ENCODE measurements around the gene MKKS. TPM values are rescaled to one million over a fixed set of nuclear protein-coding genes. Genes with fewer than 3 reads are reported as not detected.

Gene MKKS
- total and polyA plus RNA-seq, 2 of the 13 experiments (the other 11 are each of a cell fraction or from before 2014, with no cell fraction given): 26.7 to 34.5 TPM

DNA sequence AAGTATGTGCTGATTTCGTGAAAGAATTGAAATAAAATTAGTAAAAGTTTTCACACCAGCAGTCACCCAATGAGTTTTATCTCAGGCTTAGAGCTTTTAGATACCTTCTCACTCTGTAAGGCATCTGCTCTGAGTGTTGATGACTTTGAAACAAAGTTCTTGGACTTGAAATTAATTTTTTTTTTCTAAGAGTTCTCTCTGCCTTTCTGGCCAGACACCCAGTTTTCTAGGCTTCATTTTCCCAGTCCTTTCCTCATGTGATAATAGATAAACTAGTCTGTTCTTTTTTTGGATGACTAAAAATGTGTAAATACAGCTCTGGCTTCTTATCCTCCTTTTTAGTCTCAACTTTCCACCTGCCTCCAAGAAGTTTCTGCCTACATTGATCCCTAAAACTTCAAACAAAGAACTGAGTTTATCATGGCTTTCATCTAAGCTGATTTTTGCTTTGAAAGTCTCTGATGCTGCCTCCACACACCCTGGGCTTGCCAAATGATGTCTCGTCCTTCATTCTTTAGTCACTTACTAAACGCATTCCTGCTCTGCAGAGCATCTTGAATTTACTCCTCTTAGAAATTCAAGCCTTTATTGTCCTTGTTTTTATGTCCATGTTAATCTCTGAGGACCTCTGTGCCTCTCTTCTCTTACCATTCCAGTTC is 33.8 kb upstream of the MKKS start:
- POLR2A ChIA-PET: interaction anchor here (1.9 kb wide), 1 partner anchor 33 kb away, joined by 9 read pairs; the partner anchor contains the start of genes MKKS and SLX4IP
- intact Hi-C loops (cut with micrococcal nuclease; ENCODE audit: unreplicated experiment) (loop anchor here (5.0 to 10.0 kb wide), 4 partner anchors 197 to 1074 kb away; no protein-coding TSS in a partner anchor), in situ Hi-C loops (cut with HindIII; ENCODE audit: extremely low pct_ligation_motif_present, low pct_unique_long_range_greater_than_20kb) (loop anchor here (5.0 kb wide), 1 partner anchor 69 kb away; no protein-coding TSS in a partner anchor)
- no peak for DNase-seq (ENCODE audit: low spot score)
- no TSS peak for BruUV-seq (replicated peaks)
- H2AFZ ChIP-seq (ENCODE audit: low read length): no peak overlapping the region
- no peak for ATAC-seq
- FAIRE-seq: no peak
- CTCF ChIA-PET (ENCODE audit: low intra/inter-chr PET ratio, low total read pairs): no interaction called here
- H3K4me1 ChIP-seq (ENCODE audit: insufficient read depth, low read length): peaks cover 42% of the 10 kb centered on the region
- H3K4me2 ChIP-seq (ENCODE audit: low read depth, low read length): no peak overlapping the region
- H3K9me3 ChIP-seq (ENCODE audit: low read length): peaks cover 11% of the 10 kb centered on the region
- H4K20me1 ChIP-seq (ENCODE audit: insufficient read depth, low read length): no peaks in the 10 kb centered on the region
- no peak overlapping the region for H3K27ac ChIP-seq (ENCODE audit: extremely low read length, insufficient read depth, low read length)
- WGBS (ENCODE audit: low lambda C conversion rate): 73% methylated on average over 3 of the region's 3 CpGs
- H3K9ac ChIP-seq (ENCODE audit: insufficient read depth, low read depth, low read length): no peak overlapping the region
- H3K79me2 ChIP-seq (ENCODE audit: insufficient read depth, low read length): peaks cover 3% of the 10 kb centered on the region
- no peaks in the 10 kb centered on the region for H3K27me3 ChIP-seq (ENCODE audit: control insufficient read depth in 1 of 2, insufficient read depth in 2 of 2, low read length in 2 of 2)
- H3K4me3 ChIP-seq (replicated peaks in 1 of 3; ENCODE audit: insufficient read depth in 1 of 3, low read depth in 2 of 3, low read length in 3 of 3): no peak overlapping the region
- no peaks in the 10 kb centered on the region; a peak in 1 of 5 replicates for H3K36me3 ChIP-seq (replicated peaks in 1 of 2; ENCODE audit: control insufficient read depth in 1 of 2, insufficient read depth in 2 of 2, low read length in 2 of 2)
- TF ChIP-seq ZNF205 (CRISPR knock-in tag; IDR thresholded peaks at IDR 0.05) (no peak), SNAPC2 (CRISPR knock-in tag; IDR thresholded peaks at IDR 0.05) (no peak), ZNF496 (CRISPR knock-in tag; IDR thresholded peaks at IDR 0.05; ENCODE audit: insufficient replicate concordance) (no peak), ZNF749 (CRISPR knock-in tag; IDR thresholded peaks at IDR 0.05; ENCODE audit: borderline replicate concordance) (no peak), RBAK (CRISPR knock-in tag; IDR thresholded peaks at IDR 0.05) (no peak), ARNT (IDR thresholded peaks at IDR 0.05) (no peak), POLR2AphosphoS2 (IDR thresholded peaks at IDR 0.05; ENCODE audit: low read depth, low read length) (no peak), ZNF616 (CRISPR knock-in tag; IDR thresholded peaks at IDR 0.05; ENCODE audit: low read depth) (no peak), SALL2 (CRISPR knock-in tag; IDR thresholded peaks at IDR 0.05) (no peak), ZNF260 (CRISPR knock-in tag; IDR thresholded peaks at IDR 0.05; ENCODE audit: borderline replicate concordance, low read depth) (no peak), GABPB1 (CRISPR knock-in tag; IDR thresholded peaks at IDR 0.05) (no peak), TAF1 (CRISPR knock-in tag; IDR thresholded peaks at IDR 0.05) (no peak)
- TF ChIP-seq, protein P1, sequence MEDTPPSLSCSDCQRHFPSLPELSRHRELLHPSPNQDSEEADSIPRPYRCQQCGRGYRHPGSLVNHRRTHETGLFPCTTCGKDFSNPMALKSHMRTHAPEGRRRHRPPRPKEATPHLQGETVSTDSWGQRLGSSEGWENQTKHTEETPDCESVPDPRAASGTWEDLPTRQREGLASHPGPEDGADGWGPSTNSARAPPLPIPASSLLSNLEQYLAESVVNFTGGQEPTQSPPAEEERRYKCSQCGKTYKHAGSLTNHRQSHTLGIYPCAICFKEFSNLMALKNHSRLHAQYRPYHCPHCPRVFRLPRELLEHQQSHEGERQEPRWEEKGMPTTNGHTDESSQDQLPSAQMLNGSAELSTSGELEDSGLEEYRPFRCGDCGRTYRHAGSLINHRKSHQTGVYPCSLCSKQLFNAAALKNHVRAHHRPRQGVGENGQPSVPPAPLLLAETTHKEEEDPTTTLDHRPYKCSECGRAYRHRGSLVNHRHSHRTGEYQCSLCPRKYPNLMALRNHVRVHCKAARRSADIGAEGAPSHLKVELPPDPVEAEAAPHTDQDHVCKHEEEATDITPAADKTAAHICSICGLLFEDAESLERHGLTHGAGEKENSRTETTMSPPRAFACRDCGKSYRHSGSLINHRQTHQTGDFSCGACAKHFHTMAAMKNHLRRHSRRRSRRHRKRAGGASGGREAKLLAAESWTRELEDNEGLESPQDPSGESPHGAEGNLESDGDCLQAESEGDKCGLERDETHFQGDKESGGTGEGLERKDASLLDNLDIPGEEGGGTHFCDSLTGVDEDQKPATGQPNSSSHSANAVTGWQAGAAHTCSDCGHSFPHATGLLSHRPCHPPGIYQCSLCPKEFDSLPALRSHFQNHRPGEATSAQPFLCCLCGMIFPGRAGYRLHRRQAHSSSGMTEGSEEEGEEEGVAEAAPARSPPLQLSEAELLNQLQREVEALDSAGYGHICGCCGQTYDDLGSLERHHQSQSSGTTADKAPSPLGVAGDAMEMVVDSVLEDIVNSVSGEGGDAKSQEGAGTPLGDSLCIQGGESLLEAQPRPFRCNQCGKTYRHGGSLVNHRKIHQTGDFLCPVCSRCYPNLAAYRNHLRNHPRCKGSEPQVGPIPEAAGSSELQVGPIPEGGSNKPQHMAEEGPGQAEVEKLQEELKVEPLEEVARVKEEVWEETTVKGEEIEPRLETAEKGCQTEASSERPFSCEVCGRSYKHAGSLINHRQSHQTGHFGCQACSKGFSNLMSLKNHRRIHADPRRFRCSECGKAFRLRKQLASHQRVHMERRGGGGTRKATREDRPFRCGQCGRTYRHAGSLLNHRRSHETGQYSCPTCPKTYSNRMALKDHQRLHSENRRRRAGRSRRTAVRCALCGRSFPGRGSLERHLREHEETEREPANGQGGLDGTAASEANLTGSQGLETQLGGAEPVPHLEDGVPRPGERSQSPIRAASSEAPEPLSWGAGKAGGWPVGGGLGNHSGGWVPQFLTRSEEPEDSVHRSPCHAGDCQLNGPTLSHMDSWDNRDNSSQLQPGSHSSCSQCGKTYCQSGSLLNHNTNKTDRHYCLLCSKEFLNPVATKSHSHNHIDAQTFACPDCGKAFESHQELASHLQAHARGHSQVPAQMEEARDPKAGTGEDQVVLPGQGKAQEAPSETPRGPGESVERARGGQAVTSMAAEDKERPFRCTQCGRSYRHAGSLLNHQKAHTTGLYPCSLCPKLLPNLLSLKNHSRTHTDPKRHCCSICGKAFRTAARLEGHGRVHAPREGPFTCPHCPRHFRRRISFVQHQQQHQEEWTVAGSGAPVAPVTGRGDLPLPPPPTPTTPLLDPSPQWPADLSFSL (CRISPR knock-in tag; IDR thresholded peaks at IDR 0.05): no peak

All from HepG2 (cell line).